Neural progenitor cell (in vitro differentiated cells): Measurements from ENCODE around the gene MLN. TPM values are rescaled to one million over a fixed set of nuclear protein-coding genes. Genes with fewer than 3 reads are reported as not detected.
A peak's percentile ranks its signal among the peaks of the same experiment; 100 is the strongest.

Experiments
- DNase-seq: peaks from one replicate; pipeline ENCODE4 v3.0.0-alpha.2; 2016; ENCODE audit warnings: low spot score
- H2AFZ ChIP-seq: fragments of 200-600 bp; sonication (generic); replicated peaks from 2 replicates; pipeline ENCODE4 v1.6.1; 2016; ENCODE audit warnings: antibody characterized with exemption
- H3F3A ChIP-seq: fragments of 200-600 bp; sonication (generic); 2 replicates; pipeline ENCODE4 v1.6.1; 2016; ENCODE audit warnings: antibody characterized with exemption, low read depth
- H3K27ac ChIP-seq: fragments of 200-600 bp; sonication (generic); 2 replicates; pipeline ENCODE4 v1.5.1; 2016; ENCODE audit warnings: mild to moderate bottlenecking
- H3K27me3 ChIP-seq: fragments of 200-600 bp; sonication (generic); 2 replicates; pipeline ENCODE4 v1.6.1; 2016; ENCODE audit warnings: mild to moderate bottlenecking, moderate library complexity
- H3K36me3 ChIP-seq: fragments of 200-600 bp; sonication (generic); 2 replicates; pipeline ENCODE4 v1.5.1; 2016
- H3K4me1 ChIP-seq: fragments of 200-600 bp; sonication (generic); 2 replicates; pipeline ENCODE4 v1.6.1; 2016; ENCODE audit warnings: mixed run types
- H3K4me2 ChIP-seq: fragments of 200-600 bp; sonication (generic); 2 replicates; pipeline ENCODE4 v1.6.1; 2016
- H3K4me3 ChIP-seq: fragments of 200-600 bp; sonication (generic); 2 replicates; pipeline ENCODE4 v1.5.1; 2016
- H3K79me2 ChIP-seq: fragments of 200-600 bp; sonication (generic); 2 replicates; pipeline ENCODE4 v1.6.1; 2016; ENCODE audit warnings: low read depth
- H3K9ac ChIP-seq: fragments of 200-600 bp; sonication (generic); 2 replicates; pipeline ENCODE4 v1.6.1; 2016
- H3K9me3 ChIP-seq: fragments of 200-600 bp; sonication (generic); 2 replicates; pipeline ENCODE4 v1.5.1; 2016; ENCODE audit warnings: low read depth
- H4K20me1 ChIP-seq: fragments of 200-600 bp; sonication (generic); 2 replicates; pipeline ENCODE4 v1.6.1; 2016; ENCODE audit warnings: low read depth
- H3K27ac Mint-ChIP-seq: 3 replicates; pipeline ENCODE4 v1.8.0; 2021; ENCODE audit warnings: mixed read lengths
- H3K27me3 Mint-ChIP-seq: 2 replicates; pipeline ENCODE4 v1.8.0; 2022; ENCODE audit warnings: low read depth, mild to moderate bottlenecking, inconsistent platforms, moderate library complexity, mixed read lengths; ENCODE audit not compliant: insufficient read depth
- H3K36me3 Mint-ChIP-seq: 3 replicates; pipeline ENCODE4 v1.8.0; 2021; ENCODE audit warnings: mixed read lengths
- H3K4me1 Mint-ChIP-seq: 3 replicates; pipeline ENCODE4 v1.8.0; 2021; ENCODE audit warnings: mixed read lengths
- H3K4me3 Mint-ChIP-seq: 3 replicates; pipeline ENCODE4 v1.8.0; 2021; ENCODE audit warnings: mild to moderate bottlenecking, moderate library complexity, mixed read lengths
- H3K9me3 Mint-ChIP-seq: 3 replicates; pipeline ENCODE4 v1.8.0; 2020; ENCODE audit warnings: mixed read lengths
- EZH2 ChIP-seq: fragments of 200-600 bp; sonication (generic); IDR thresholded peaks from 2 replicates; pipeline ENCODE4 v1.6.1; 2017; ENCODE audit warnings: antibody characterized with exemption, mild to moderate bottlenecking, moderate library complexity
- EZH2phosphoT487 ChIP-seq: fragments of 200-600 bp; sonication (generic); IDR thresholded peaks from 2 replicates; pipeline ENCODE4 v1.6.1; 2017; ENCODE audit warnings: antibody characterized with exemption
- total RNA-seq: library from RNA; depleted of rRNA; stranded (reverse); fragments of >200 nt; gene quantifications from 2 replicates; pipeline ENCODE4 v1.2.3, GENCODE V29; 2015; ENCODE audit warnings: low replicate concordance
- TF ChIP-seq, protein P1 (sequence below): fragments of 200-600 bp; sonication (generic); IDR thresholded peaks from 2 replicates; pipeline ENCODE4 v1.5.1; 2017; ENCODE audit warnings: antibody characterized with exemption, mild to moderate bottlenecking

Gene MLN
- total RNA-seq, 1 donor from 2014 or later, result not detected

DNA sequence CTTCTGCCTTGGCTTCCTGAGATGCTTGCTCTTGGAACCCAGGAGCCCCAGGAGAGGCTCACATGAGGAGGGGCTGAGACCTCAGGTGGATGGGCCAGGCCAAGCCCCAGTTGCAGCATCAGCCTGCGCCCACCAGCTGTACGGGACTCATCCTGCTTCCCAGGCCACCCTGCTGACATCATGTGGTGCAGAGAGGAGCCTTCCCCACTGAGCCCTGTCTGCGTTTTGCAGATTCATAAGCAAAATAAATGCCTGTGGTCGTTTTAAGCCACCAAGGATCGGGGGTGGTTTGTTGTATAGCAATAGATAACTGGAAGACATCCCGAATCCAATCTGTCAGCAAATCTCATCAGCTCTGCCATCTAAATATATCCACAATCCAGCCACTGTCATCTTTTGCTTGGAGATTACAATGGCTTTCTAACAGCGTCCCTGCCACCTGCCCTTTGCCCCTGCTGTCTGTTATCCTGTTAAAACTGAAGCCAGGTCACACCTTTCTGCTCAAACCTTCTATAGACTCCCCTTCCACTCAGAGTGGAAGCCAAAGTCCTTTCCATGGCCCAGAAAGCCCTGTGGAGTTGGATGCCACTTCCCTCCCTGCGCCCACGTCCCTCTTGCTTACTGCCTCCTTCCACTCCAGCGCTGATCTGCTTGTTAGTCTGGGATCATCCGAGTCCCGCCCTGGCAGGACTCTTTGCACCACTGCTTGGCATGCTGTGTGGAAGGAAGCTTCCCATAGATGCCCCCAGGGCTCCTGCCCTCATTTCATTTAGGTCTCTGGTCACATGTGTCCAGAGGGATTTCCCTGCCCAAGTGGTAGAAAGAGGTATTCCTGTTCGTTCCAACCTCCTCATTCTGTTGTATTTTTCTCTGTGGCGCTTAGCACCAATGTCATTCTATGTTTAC lies 24.0 kb upstream of the MLN start:
- no peak overlapping the region for H3K4me2 ChIP-seq
- Mint-ChIP-seq H3K4me1 (peaks cover 47% of the 10 kb centered on the region), H3K36me3 (no peaks in the 10 kb centered on the region), H3K27me3 (peaks cover 12% of the 10 kb centered on the region), H3K27ac (peak overlapping the region; percentile 65), H3K4me3 (no peak overlapping the region), H3K9me3 (no peaks in the 10 kb centered on the region)
- TF ChIP-seq, protein P1, sequence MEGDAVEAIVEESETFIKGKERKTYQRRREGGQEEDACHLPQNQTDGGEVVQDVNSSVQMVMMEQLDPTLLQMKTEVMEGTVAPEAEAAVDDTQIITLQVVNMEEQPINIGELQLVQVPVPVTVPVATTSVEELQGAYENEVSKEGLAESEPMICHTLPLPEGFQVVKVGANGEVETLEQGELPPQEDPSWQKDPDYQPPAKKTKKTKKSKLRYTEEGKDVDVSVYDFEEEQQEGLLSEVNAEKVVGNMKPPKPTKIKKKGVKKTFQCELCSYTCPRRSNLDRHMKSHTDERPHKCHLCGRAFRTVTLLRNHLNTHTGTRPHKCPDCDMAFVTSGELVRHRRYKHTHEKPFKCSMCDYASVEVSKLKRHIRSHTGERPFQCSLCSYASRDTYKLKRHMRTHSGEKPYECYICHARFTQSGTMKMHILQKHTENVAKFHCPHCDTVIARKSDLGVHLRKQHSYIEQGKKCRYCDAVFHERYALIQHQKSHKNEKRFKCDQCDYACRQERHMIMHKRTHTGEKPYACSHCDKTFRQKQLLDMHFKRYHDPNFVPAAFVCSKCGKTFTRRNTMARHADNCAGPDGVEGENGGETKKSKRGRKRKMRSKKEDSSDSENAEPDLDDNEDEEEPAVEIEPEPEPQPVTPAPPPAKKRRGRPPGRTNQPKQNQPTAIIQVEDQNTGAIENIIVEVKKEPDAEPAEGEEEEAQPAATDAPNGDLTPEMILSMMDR, result peak; percentile 4
- TF ChIP-seq EZH2phosphoT487, result no peak
- H3F3A ChIP-seq, result peaks cover 33% of the 10 kb centered on the region
- H3K9ac ChIP-seq, result no peak overlapping the region
- DNase-seq, result no peak
- H4K20me1 ChIP-seq, result no peaks in the 10 kb centered on the region
- no peaks in the 10 kb centered on the region for H3K79me2 ChIP-seq
- H3K27me3 ChIP-seq, result no peaks in the 10 kb centered on the region
- no peak overlapping the region for H3K4me3 ChIP-seq
- no peak overlapping the region for H2AFZ ChIP-seq
- no peak overlapping the region for H3K27ac ChIP-seq
- peaks cover 34% of the 10 kb centered on the region for H3K4me1 ChIP-seq
- H3K36me3 ChIP-seq, result no peaks in the 10 kb centered on the region
- H3K9me3 ChIP-seq, result no peaks in the 10 kb centered on the region

DNA sequence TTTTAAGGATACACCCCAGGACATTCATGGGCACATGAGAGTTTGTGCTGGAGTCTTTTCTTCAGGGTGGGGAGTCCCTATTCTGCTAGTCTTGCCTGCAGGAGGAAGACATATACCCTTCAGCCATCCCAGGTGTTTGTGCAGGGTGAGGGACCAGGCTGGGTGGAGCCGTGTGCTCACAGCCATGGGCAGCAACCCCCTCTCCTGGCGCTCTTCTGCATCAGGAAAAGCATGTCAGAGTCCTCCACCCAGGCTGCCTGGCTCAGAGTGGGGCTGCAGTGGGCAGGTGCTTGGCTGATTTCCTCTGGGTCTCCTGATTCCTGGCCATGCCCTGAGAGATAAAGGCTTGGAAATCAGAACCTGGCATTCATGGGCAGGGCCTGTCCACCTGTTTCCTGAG lies 22.7 kb upstream of the MLN start:
- Histone ChIP-seq H3K4me2 (no peak overlapping the region), H2AFZ (no peak overlapping the region), H4K20me1 (no peaks in the 10 kb centered on the region), H3K27me3 (no peaks in the 10 kb centered on the region), H3K36me3 (no peaks in the 10 kb centered on the region), H3K79me2 (no peaks in the 10 kb centered on the region), H3K9ac (no peak overlapping the region), H3K9me3 (no peaks in the 10 kb centered on the region), H3K4me3 (no peak overlapping the region), H3K4me1 (peaks cover 36% of the 10 kb centered on the region), H3F3A (peaks cover 35% of the 10 kb centered on the region), H3K27ac (no peak overlapping the region)
- no peak overlapping the region for H3K4me3 Mint-ChIP-seq
- no peak for DNase-seq
- H3K9me3 Mint-ChIP-seq, result no peaks in the 10 kb centered on the region
- TF ChIP-seq EZH2 (no peak), EZH2phosphoT487 (no peak)
- TF ChIP-seq, protein P1, result no peak
- no peak overlapping the region for H3K27ac Mint-ChIP-seq
- peaks cover 14% of the 10 kb centered on the region for H3K27me3 Mint-ChIP-seq
- no peaks in the 10 kb centered on the region for H3K36me3 Mint-ChIP-seq
- H3K4me1 Mint-ChIP-seq, result peaks cover 53% of the 10 kb centered on the region

DNA sequence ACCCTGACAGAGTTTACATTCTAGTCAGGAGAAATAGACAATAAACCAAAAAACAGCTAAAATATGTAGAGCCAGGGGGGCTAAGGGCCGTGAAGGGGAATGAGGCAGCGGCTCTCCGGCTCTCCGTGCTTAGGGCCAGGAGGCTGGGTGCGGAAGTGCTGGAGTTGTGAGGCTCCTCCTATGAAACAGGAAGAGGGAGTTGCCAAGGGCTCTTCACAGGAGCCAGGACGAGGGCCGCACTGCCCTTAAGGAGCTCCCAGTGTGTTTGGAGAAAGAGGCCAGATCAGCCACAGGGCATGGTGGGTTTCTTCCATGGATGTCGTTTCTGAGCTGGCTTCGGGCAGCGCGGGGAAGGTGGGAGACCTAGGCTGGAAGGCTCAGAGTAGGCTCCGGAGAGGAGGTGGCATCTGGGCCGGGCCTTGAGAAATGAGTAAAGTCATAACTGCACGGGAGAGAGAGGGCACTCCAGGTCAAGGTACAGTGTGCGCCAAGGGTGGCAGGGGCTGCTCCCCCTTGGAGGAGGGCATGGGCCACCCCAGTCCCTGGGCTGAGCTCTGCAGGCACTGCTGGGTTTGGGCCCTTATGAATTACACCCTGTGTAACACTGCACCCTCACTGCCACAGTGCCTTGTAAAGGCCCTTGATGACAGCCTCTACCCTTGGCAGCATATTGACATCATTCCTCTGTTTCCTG lies 20.8 kb upstream of the MLN start:
- Mint-ChIP-seq H3K4me3 (no peak overlapping the region), H3K27ac (peak overlapping the region; percentile 74), H3K9me3 (no peaks in the 10 kb centered on the region), H3K36me3 (no peaks in the 10 kb centered on the region), H3K27me3 (peaks cover 7% of the 10 kb centered on the region), H3K4me1 (peaks cover 48% of the 10 kb centered on the region)
- Histone ChIP-seq H3K4me3 (no peak overlapping the region), H3F3A (peaks cover 30% of the 10 kb centered on the region), H3K9me3 (no peaks in the 10 kb centered on the region), H2AFZ (no peak overlapping the region), H3K27ac (no peak overlapping the region), H3K27me3 (no peaks in the 10 kb centered on the region), H4K20me1 (no peaks in the 10 kb centered on the region), H3K4me1 (peaks cover 41% of the 10 kb centered on the region), H3K4me2 (no peak overlapping the region), H3K9ac (no peak overlapping the region), H3K79me2 (no peaks in the 10 kb centered on the region), H3K36me3 (no peaks in the 10 kb centered on the region)
- no peak for TF ChIP-seq EZH2
- TF ChIP-seq EZH2phosphoT487, result no peak
- TF ChIP-seq, protein P1, result no peak
- DNase-seq, result no peak
